Activated CD8-positive, alpha-beta memory T cell treated with anti-CD3 and anti-CD28 coated beads for 4 hours (primary cell): ENCODE results near the gene INO80C.
"Not testable (repeated sequence)": the region's sequence is repeated elsewhere in the genome, so short reads cannot be mapped to it uniquely, and the experiment has no call there.

Experiments used
- DNase-seq, 2 donors: peaks; one replicate each; pipeline ENCODE4 v3.0.0-alpha.2; 2020; ENCODE audit warnings: low read depth in 2 of 2

INO80C gene

DNA sequence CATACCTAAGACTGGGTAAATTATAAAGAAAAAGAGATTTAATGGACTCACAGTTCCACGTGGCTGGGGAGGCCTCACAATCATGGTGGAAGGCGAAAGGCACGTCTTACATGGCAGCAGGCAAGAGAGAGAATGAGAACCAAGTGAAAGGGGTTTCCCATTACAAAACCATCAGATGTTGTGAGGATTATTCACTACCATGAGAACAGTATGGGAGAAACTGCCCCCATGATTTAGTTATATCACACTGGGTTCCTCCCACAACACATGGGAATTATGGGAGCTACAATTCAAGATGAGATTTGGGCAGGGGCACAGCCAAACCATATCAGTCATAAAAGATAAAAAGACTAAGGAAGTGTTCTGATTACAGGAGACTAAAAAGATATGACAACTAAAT is 8.5 kb downstream of the INO80C start:
- not testable (repeated sequence) for DNase-seq

GRCh38 chr18:35488396-35488795 is 9.4 kb downstream of the INO80C start:
- not testable (repeated sequence) for DNase-seq

- not testable (repeated sequence) for DNase-seq
Observed at GRCh38 chr18:35487525-35487924, 10.2 kb downstream of the INO80C start.

DNA sequence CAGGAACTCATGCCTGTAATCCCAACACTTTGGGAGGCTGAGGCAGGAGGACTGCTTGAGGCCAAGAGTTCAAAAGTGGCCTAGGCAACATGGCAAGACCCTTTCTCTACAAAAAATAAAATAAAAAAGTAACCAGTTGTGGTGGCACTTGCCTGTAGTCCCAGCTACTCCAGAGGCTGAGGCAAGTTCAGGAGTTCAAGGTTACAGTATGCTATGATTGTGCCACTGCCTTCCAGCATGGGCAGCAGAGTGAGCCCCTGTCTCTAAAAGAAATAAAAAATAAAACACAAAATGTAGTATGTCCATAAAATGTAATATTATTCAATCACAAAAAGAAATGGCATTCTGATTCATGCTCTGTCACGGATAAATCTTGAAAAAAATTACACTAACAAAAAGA is 11.9 kb downstream of the INO80C start:
- DNase-seq: no peak

GRCh38 chr18:35484034-35484433 is 13.7 kb downstream of the INO80C start:
- no peak for DNase-seq

- no peak for DNase-seq
Observed at GRCh38 chr18:35481960-35482366, 15.8 kb downstream of the INO80C start.

DNA sequence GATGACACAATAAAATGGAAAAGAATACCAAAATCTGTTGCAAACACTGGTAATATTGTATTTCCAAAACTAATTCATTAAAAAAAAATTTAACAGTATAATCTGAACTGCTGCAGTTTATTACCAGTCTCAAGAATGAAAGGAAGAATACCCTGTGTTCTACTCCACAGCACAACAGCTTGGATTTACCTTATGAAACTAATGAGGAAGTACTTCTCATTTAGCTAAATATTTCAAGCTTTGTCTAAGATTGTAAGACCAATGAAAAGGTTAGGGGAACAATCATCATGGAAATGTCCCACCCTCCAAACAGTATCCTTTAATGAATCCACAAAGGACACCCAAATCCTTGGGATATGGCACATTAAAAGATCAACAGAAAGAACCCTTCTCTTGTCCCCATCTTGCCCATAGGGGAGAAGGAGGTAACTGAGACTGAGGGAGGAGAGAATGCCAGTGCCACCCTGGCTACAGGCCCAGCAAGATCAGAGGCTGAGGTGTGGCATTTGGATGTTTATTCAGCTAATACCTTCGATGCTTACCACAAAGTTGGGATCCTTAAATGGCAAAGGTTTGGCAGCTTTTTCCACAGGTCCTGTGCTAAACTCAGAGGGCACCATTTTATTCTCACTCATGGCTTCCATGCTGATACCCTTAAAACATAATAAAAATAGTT is 17.7 kb downstream of the INO80C start:
- DNase-seq: no peak

GRCh38 chr18:35478520-35479435 is 19.0 kb downstream of the INO80C start:
- DNase-seq: no peak

GRCh38 chr18:35477974-35478373 is 19.8 kb downstream of the INO80C start:
- no peak for DNase-seq

DNA sequence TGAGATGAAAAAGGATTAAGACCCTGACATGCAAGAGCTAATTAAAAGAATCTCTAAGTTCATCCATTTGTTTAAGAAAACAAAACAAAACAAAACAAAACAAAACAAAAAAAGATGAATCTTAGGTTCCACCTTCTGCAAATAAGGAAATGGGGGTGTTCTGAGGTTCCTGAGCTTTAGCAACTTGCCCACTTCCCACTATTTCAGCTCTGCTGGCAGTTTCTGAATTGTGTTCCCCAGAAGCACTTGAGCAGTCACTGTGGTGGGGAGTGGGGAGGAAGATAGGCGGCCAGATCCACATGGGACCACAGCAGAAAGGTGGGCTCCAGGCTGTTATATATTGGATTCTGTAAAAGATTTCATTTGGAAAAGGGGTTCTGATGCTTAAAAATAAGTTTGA is 20.3 kb downstream of the INO80C start:
- no peak for DNase-seq

GRCh38 chr18:35474884-35475283 is 22.9 kb downstream of the INO80C start:
- DNase-seq: no peak

DNA sequence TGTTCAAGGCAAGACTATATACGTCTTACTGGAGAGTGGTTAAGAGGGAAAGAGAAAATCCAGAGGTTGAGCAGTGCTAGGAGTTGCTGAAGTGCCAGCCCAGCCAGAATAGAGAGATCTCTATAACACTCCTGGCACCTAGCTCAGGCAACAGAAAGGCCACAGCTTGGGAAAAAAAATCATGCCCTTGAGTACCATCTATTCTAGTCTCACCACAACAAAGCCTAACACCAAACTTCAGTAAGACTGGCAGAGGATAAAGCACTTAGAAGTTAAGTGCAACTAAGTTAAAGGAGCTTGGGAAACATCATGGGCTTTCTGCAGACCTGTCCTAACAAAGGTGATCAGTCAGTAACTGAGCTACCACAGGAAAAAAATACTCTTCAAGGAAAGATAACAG is 24.2 kb downstream of the INO80C start:
- no peak for DNase-seq

DNA sequence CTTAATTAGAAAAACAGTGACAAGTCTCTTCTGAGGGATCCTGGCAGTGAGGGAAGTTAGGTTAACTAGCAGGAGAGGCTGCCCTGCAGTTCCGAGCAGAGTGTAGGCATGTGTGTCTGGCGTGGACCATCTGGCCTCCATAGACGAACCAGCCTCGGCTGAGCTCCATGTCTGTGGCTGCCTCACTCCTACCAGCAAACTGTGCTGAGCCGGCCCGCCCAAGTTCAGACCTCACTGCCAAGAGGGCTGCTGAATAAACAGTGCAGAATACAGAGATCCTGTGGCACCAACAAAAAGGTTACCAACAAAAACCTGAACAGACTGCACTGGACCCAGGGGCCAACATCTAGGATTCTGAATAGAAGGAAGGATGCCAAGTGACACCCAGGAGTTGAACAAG is 27.3 kb downstream of the INO80C start:
- no peak for DNase-seq

- DNase-seq: no peak
Observed at GRCh38 chr18:35469725-35470124, 28.0 kb downstream of the INO80C start.

DNA sequence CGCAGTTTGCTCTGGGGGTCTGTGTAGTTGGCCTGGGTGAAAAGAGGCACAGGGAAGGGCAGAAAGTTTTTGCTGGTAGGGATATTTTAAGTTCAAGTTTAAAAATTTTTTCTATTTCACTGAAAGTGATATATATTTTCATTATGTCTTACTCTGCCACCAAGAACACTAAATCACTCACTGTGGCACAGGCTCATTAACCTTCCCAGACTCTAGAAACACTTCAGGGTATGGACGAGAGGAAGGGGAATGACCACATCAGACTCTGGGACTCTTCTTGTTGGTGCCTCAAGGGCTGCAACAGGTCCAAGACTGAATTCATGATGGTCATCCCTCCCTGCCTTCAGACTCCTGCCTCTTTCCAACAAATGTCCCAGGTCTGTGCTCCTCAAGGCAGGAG is 29.0 kb downstream of the INO80C start:
- no peak for DNase-seq

DNA sequence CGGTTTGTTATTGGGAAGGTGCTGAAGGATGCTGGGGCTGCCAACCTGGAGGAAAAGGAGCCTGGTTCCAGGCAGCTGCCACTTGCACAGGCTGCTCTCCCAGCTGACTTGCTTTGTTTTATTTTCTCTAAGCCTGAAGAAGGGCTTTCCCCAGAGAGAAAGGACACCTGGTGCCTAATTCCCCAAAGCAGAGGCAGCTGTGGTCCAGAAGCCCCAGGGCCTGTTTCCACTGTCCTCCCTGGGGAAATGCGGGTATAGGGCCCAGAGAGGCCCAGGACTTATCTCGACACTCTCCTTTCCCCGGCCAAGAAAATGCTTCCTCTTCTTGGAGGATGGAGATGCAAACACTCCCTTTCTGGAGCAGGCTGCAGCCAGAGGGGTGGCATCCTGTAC is 30.1 kb downstream of the INO80C start:
- DNase-seq: no peak

GRCh38 chr18:35466815-35467623 is 30.7 kb downstream of the INO80C start:
- DNase-seq: no peak

GRCh38 chr18:35466334-35466733 is 31.4 kb downstream of the INO80C start:
- no peak for DNase-seq

DNA sequence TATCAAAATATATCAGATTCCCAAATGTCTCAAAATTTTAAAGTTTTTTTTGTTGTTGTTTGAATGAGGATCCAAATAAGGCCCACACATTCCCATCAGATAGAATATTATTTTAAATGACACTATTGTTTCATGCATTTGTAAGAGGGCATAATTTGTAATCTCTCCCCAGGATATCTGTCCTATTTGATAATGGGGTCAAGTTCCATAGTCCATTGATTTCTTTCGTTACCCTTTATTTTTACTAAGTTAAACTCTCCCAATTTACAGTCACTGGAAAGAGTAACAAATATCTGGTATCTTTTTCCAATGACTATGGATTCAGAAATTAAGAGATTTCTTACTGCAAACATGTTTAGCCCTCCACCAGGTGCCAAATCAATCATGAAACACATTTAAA is 32.4 kb downstream of the INO80C start:
- DNase-seq: no peak

GRCh38 chr18:35464831-35465279 is 32.9 kb downstream of the INO80C start:
- no peak for DNase-seq

- no peak for DNase-seq
Observed at GRCh38 chr18:35463827-35464226, 33.9 kb downstream of the INO80C start.

GRCh38 chr18:35463050-35463449 is 34.7 kb downstream of the INO80C start:
- no peak for DNase-seq
